Stimulated activated CD4-positive, alpha-beta T cell treated with anti-CD3 and anti-CD28 coated beads, Interleukin-15, amount 100 ng/mL, for 48 hours (primary cell): ENCODE measurements around the gene PCBP3.

Source experiments
- DNase-seq, 2 donors: peaks; one replicate each; pipeline ENCODE4 v3.0.0-alpha.2; 2020; ENCODE audit warnings: low read depth in 2 of 2

Gene PCBP3

GRCh38 chr21:45753445-45753844 is 109.9 kb downstream of the PCBP3 start:
- no peak for DNase-seq

- no peak for DNase-seq
Measured at GRCh38 chr21:45756029-45756428, 112.5 kb downstream of the PCBP3 start.

GRCh38 chr21:45756669-45757068 is 113.1 kb downstream of the PCBP3 start:
- no peak for DNase-seq

- DNase-seq: no peak
Measured at GRCh38 chr21:45761704-45762103, 118.2 kb downstream of the PCBP3 start.

- no peak for DNase-seq
Measured at GRCh38 chr21:45763074-45763473, 119.5 kb downstream of the PCBP3 start.

- DNase-seq: no peak
Measured at GRCh38 chr21:45763506-45763905, 120.0 kb downstream of the PCBP3 start.

GRCh38 chr21:45764792-45765191 is 121.3 kb downstream of the PCBP3 start:
- no peak for DNase-seq

- no peak for DNase-seq
Measured at GRCh38 chr21:45765375-45765774, 121.8 kb downstream of the PCBP3 start.

- DNase-seq: no peak
Measured at GRCh38 chr21:45766055-45766454, 122.5 kb downstream of the PCBP3 start.

GRCh38 chr21:45766501-45766900 is 123.0 kb downstream of the PCBP3 start:
- DNase-seq: no peak

GRCh38 chr21:45767071-45768006 is 123.8 kb downstream of the PCBP3 start:
- no peak for DNase-seq

GRCh38 chr21:45768011-45768739 is 124.7 kb downstream of the PCBP3 start:
- DNase-seq: peak; percentile 42 to 49

GRCh38 chr21:45768740-45769048 is 125.2 kb downstream of the PCBP3 start:
- no peak for DNase-seq

- no peak for DNase-seq
Measured at GRCh38 chr21:45769294-45769693, 125.8 kb downstream of the PCBP3 start.

- DNase-seq: no peak
Measured at GRCh38 chr21:45769896-45770295, 126.4 kb downstream of the PCBP3 start.

- no peak for DNase-seq
Measured at GRCh38 chr21:45772180-45772579, 128.7 kb downstream of the PCBP3 start.

GRCh38 chr21:45774291-45774690 is 130.8 kb downstream of the PCBP3 start:
- DNase-seq: no peak

GRCh38 chr21:45776971-45777370 is 133.4 kb downstream of the PCBP3 start:
- DNase-seq: no peak

- no peak for DNase-seq
Measured at GRCh38 chr21:45778686-45779085, 135.2 kb downstream of the PCBP3 start.

- no peak for DNase-seq
Measured at GRCh38 chr21:45779226-45779625, 135.7 kb downstream of the PCBP3 start.

GRCh38 chr21:45780647-45781046 is 137.1 kb downstream of the PCBP3 start:
- no peak for DNase-seq

- DNase-seq: no peak
Measured at GRCh38 chr21:45781741-45782140, 138.2 kb downstream of the PCBP3 start.

GRCh38 chr21:45786660-45787059 is 143.1 kb downstream of the PCBP3 start:
- no peak for DNase-seq
